OCI-LY1 (cell line): ENCODE results near the gene SHC4.

Source experiments
- H2AFZ ChIP-seq: fragments of 200-600 bp; sonication (generic), shearing (Covaris generic); 2 replicates; pipeline ENCODE4 v1.6.0; 2014; ENCODE audit warnings: antibody characterized with exemption, mild to moderate bottlenecking, low read length
- H3F3A ChIP-seq: fragments of 200-600 bp; sonication (generic), shearing (Covaris generic); 2 replicates; pipeline ENCODE4 v1.6.0; 2014; ENCODE audit warnings: mild to moderate bottlenecking, antibody characterized with exemption, low read length, moderate library complexity; ENCODE audit not compliant: insufficient read depth
- H3K27ac ChIP-seq: fragments of 200-600 bp; sonication (generic); 2 replicates; pipeline ENCODE4 v1.5.1; 2014; ENCODE audit warnings: low read length, mixed run types, mild to moderate bottlenecking, low read depth; ENCODE audit not compliant: poor library complexity, severe bottlenecking
- H3K27me3 ChIP-seq: fragments of 200-600 bp; sonication (generic); 2 replicates; pipeline ENCODE4 v1.6.0; 2014; ENCODE audit warnings: antibody characterized with exemption, mild to moderate bottlenecking, low read length, moderate library complexity; ENCODE audit not compliant: insufficient read depth
- H3K36me3 ChIP-seq: fragments of 200-600 bp; sonication (generic); 2 replicates; pipeline ENCODE4 v1.6.1; 2014; ENCODE audit warnings: mild to moderate bottlenecking, antibody characterized with exemption, low read length, moderate library complexity, mixed read lengths; ENCODE audit not compliant: insufficient read depth
- H3K4me1 ChIP-seq: fragments of 200-600 bp; sonication (generic); 2 replicates; pipeline ENCODE4 v1.5.1; 2014; ENCODE audit warnings: mild to moderate bottlenecking, low read length, moderate library complexity; ENCODE audit not compliant: insufficient read depth, severe bottlenecking
- H3K4me2 ChIP-seq: fragments of 200-600 bp; sonication (generic), shearing (Covaris generic); 2 replicates; pipeline ENCODE4 v1.6.1; 2014; ENCODE audit warnings: low read length
- H3K4me3 ChIP-seq: fragments of 200-600 bp; sonication (generic); 2 replicates; pipeline ENCODE4 v1.5.1; 2014; ENCODE audit warnings: low read length, low read depth, mild to moderate bottlenecking, mixed read lengths; ENCODE audit not compliant: poor library complexity, severe bottlenecking
- H3K79me2 ChIP-seq: fragments of 200-600 bp; shearing (Covaris generic); 2 replicates; pipeline ENCODE4 v1.6.1; 2016; ENCODE audit warnings: mixed run types, low read length, mixed read lengths; ENCODE audit not compliant: insufficient read depth
- H3K9ac ChIP-seq: fragments of 200-600 bp; sonication (generic), shearing (Covaris generic); 2 replicates; pipeline ENCODE4 v1.6.1; 2014; ENCODE audit warnings: mild to moderate bottlenecking, low read length, mixed read lengths
- H3K9me2 ChIP-seq: fragments of 200-600 bp; sonication (generic), shearing (Covaris generic); 2 replicates; pipeline ENCODE4 v1.6.1; 2014; ENCODE audit warnings: low read depth, mild to moderate bottlenecking, low read length, mixed read lengths
- H3K9me3 ChIP-seq: fragments of 200-600 bp; shearing (Covaris generic); 2 replicates; pipeline ENCODE4 v1.6.1; 2014; ENCODE audit warnings: low read length, mixed read lengths
- H4K20me1 ChIP-seq: fragments of 200-600 bp; sonication (generic), shearing (Covaris generic); 2 replicates; pipeline ENCODE4 v1.6.0; 2016; ENCODE audit warnings: mild to moderate bottlenecking, low read length; ENCODE audit not compliant: insufficient read depth
- EZH2 ChIP-seq: fragments of 200-600 bp; sonication (generic), shearing (Covaris generic); IDR thresholded peaks from 2 replicates; pipeline ENCODE4 v1.8.0; 2017; ENCODE audit warnings: borderline replicate concordance, mixed run types, mild to moderate bottlenecking, antibody characterized with exemption, low read length, moderate library complexity, mixed read lengths
- TF ChIP-seq, protein P1 (sequence below): fragments of 200-600 bp; sonication (generic), shearing (Covaris generic); IDR thresholded peaks from 2 replicates; pipeline ENCODE4 v1.5.1; 2017; ENCODE audit warnings: mild to moderate bottlenecking, antibody characterized with exemption, low read length, moderate library complexity, mixed read lengths

The SHC4 gene

DNA sequence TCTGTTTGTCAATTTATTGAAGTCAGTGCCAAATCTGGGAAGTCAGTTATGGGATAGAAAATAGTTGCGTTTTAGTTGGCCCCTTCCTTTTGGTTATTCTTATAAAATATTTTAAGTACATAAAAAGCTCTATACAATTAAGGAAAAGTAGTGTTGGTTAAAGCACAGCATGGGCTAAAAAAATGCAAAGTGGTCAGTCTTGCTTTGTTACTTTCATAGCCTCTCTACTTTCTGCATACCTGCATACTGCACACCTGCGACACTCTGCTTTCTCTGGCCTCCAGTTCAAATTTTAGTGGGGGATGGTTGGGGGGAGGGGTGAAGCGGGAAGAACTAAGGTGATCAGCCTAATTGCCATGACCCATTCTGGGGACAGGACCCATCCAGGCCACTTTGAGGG is 21.8 kb upstream of the SHC4 start:
- Histone ChIP-seq H3K4me3 (no peak overlapping the region), H3K4me2 (no peak overlapping the region), H3F3A (no peaks in the 10 kb centered on the region), H3K36me3 (no peaks in the 10 kb centered on the region), H3K4me1 (no peaks in the 10 kb centered on the region), H2AFZ (no peak overlapping the region), H3K9me3 (no peaks in the 10 kb centered on the region), H3K27me3 (no peaks in the 10 kb centered on the region), H3K27ac (no peak overlapping the region), H3K9me2 (no peaks in the 10 kb centered on the region), H4K20me1 (no peaks in the 10 kb centered on the region), H3K79me2 (no peaks in the 10 kb centered on the region), H3K9ac (no peak overlapping the region)
- TF ChIP-seq, protein P1, sequence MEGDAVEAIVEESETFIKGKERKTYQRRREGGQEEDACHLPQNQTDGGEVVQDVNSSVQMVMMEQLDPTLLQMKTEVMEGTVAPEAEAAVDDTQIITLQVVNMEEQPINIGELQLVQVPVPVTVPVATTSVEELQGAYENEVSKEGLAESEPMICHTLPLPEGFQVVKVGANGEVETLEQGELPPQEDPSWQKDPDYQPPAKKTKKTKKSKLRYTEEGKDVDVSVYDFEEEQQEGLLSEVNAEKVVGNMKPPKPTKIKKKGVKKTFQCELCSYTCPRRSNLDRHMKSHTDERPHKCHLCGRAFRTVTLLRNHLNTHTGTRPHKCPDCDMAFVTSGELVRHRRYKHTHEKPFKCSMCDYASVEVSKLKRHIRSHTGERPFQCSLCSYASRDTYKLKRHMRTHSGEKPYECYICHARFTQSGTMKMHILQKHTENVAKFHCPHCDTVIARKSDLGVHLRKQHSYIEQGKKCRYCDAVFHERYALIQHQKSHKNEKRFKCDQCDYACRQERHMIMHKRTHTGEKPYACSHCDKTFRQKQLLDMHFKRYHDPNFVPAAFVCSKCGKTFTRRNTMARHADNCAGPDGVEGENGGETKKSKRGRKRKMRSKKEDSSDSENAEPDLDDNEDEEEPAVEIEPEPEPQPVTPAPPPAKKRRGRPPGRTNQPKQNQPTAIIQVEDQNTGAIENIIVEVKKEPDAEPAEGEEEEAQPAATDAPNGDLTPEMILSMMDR, result no peak
- no peak for TF ChIP-seq EZH2

DNA sequence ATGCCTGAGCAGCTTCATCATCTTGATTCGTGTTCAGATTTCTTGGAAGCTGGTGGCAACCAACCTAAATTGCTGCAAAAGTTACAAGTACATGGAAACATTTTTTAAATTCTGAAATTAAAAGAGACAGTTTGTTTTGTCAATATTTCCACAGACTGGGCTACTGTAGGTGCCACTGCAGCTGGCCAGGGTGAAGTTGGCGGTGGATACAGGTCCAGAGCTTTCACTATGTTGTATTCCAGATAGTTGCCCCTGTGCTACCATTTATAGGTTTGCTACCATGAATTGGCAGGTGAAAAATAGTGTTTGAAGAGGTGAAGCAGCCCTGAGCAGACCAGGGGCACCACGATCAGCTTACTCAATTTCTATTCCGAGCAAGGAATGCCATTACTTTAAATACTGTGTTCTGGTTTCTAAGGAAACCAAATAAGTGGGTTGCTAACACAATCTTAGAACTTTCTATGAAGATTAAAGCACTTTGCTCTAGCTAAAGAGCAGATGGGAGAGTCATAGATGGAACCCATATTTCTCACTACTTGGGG is 21.2 kb upstream of the SHC4 start:
- Histone ChIP-seq H2AFZ (no peak overlapping the region), H3K27ac (no peak overlapping the region), H3K9me3 (no peaks in the 10 kb centered on the region), H4K20me1 (no peaks in the 10 kb centered on the region), H3K9me2 (no peaks in the 10 kb centered on the region), H3K36me3 (no peaks in the 10 kb centered on the region), H3F3A (no peaks in the 10 kb centered on the region), H3K9ac (no peak overlapping the region), H3K79me2 (no peaks in the 10 kb centered on the region), H3K27me3 (no peaks in the 10 kb centered on the region), H3K4me3 (no peak overlapping the region), H3K4me1 (no peaks in the 10 kb centered on the region), H3K4me2 (no peak overlapping the region)
- TF ChIP-seq, protein P1, result no peak
- no peak for TF ChIP-seq EZH2

DNA sequence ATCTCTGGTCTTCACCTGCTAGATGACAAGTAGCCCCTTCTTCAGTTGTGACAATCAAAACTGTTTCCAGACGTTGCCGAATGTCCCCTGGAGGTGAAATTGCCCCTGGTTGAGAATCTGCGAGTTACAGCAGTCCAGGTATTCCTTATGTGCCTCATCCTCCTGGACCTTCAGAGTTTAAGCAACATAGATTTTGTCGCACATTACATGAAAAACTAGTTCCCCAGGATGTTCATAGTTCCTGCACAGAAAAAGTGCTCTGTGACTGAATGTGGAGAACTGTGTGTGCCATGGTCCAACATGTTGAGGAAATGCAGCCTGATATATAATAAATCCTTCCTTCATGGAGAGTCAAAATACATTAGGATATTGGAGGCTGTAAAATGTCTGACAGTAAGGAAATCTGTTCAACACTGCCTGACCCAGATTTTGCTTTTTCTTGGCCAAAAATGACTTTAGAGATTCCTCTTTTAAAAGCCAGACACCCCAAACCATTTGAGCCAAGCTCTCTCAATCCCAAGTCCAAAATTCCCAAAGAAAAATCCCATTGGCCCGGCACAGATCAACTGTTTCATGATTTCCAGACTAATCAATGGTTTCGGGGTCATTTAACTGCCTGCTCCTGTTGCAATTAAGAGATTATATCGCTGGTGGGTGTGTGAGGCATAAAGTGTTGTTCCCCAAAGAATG is 20.4 kb upstream of the SHC4 start:
- Histone ChIP-seq H3K79me2 (no peaks in the 10 kb centered on the region), H3K36me3 (no peaks in the 10 kb centered on the region), H3K27me3 (no peaks in the 10 kb centered on the region), H3F3A (no peaks in the 10 kb centered on the region), H3K9me2 (no peaks in the 10 kb centered on the region), H3K9ac (no peak overlapping the region), H2AFZ (no peak overlapping the region), H3K27ac (no peak overlapping the region), H3K9me3 (no peaks in the 10 kb centered on the region), H4K20me1 (no peaks in the 10 kb centered on the region), H3K4me1 (no peaks in the 10 kb centered on the region), H3K4me2 (no peak overlapping the region), H3K4me3 (no peak overlapping the region)
- TF ChIP-seq, protein P1, result no peak
- TF ChIP-seq EZH2, result no peak
